8988T (cell line): ENCODE measurements around the gene EOMES.
"Not testable (repeated sequence)": the region's sequence is repeated elsewhere in the genome, so short reads cannot be mapped to it uniquely, and the experiment has no call there.

ENCODE experiments used
- DNase-seq: peaks from one replicate; pipeline ENCODE4 v3.0.0; 2011

The EOMES gene

DNA sequence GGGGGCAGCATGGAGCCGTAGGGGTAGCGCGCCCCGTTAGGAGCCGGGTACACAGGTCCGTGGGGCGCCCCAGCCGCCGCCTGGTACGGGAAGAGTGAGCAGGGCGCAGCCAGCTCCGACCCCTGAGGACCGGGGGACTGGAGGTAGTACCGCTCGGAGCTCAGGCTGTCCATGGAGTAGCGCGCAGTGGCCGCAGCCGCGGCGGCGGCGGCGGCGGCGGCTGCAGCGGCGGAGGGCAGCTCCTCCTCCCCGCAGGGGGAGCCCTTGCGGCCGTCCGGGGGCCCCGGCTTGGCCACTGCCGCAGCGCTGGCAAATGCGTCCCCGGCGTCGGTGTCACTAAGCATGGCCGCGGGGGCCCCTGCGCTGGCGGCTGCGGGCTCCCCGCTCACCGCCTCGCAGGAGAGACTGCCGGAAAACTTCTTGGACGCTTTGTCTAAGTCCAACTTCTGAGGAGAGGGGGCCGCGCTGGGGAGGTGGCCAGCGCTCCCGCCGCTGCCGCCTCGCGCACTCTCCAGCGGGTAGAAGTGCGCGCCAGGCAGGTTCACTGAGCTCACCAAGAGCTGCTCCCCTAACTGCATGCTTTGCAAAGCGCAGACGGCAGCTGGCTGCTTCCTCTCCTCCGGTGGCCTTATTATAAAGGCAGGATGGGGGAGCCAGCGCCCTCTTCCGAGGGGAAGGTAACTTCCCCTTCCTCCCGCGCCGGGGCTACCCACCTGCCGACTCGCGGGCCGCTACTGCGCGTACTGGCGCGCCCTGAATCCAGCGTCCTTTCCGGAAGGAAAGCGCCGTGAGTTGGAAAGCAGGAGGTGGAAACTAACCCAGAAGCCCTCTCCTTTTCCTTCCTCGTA lies at the start of gene EOMES:
EOMES (minus strand) TSS at position 607 of the 848 bp plus-strand sequence; CDS start at position 578, 29 bp downstream.
- DNase-seq: peak; percentile 92

DNA sequence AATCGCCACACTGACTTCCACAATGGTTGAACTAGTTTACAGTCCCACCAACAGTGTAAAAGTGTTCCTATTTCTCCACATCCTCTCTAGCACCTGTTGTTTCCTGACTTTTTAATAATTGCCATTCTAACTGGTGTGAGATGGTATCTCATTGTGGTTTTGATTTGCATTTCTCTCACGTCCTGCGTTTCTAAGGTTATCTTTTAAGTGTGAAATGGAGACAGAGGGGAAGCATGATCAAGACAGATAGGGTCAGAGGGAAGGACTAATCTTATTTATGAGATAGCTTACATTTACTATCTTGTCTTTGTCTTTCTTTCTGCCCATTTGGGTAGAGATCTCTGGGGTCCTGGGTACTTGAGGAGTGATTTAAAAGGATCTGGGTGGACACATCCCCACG lies 48.3 kb upstream of the EOMES start:
- DNase-seq: not testable (repeated sequence)

DNA sequence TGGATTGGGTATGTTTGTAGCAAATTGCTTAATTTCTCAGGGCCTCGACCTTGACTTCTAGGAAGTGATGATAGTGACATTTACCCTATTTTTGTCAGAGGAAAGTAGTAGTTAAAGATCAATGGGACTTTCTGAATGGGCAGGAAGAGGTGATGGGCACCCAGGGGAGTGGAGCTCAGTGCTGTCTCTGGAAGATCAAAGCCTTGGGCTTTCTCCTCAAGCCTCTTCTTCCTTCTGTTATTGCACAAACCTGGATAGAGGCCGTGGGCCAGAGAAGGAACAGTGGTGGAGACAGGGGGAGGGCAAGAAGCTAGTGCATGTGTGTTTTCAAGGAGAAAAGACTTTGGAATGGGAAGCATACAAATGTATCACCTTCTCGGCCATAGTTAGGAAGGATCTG lies 44.9 kb upstream of the EOMES start:
- no peak for DNase-seq

DNA sequence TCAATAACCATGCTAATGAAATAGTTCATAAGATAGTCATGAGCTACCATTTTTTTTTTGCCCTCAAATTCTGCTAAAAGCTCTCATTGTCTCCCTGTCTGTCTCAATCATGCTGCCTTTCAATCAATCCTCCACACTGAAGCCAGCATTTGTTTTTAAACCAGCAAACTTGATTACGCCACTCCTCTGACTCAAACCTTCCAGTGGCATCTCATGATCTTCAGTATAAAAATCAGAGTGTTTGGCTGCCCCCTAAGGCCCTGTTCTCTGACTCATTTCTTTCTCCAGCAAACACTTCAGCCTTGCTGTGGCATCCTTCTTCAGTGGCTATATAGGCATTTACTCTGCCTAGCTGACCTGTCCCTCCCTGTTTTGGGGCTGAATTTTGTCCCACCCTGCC lies 36.0 kb upstream of the EOMES start:
- DNase-seq: peak; percentile 16

DNA sequence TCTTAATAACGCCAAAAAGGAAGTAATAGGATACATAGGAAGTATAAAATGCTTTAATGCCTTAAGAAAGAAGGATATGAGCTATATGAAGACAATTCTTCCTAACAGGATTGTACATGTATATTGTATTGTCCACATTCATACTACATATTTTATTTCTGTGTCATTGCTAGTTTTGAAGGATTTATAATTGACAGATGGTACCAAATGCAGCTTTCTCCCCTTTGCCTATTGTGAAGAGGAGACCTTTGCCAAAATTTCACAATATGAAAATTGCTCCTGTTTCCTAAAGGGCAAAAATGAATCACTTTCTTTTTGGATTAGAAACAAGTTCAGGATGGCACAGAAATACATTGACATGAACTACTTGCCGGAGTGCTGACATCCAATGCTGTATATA lies 34.8 kb upstream of the EOMES start:
- DNase-seq: no peak

DNA sequence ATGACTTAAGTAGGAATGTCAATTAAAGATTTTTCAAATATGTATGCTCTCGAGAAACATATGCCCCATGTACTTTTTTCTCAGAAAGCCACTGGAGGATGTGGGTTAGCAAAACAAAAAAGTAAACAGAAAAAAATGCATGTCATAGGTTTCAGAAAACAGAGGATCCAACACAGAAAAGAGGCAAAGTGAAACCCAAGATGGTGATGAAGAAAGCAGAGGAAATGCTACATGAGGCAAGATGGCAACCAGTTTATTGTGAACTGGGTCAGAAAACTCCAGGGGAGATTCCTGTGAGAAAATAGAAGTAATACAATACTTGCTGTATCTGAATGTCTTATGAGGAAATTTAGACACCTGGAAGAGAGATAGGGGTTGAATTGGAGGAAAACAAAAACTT lies 30.8 kb upstream of the EOMES start:
- no peak for DNase-seq

DNA sequence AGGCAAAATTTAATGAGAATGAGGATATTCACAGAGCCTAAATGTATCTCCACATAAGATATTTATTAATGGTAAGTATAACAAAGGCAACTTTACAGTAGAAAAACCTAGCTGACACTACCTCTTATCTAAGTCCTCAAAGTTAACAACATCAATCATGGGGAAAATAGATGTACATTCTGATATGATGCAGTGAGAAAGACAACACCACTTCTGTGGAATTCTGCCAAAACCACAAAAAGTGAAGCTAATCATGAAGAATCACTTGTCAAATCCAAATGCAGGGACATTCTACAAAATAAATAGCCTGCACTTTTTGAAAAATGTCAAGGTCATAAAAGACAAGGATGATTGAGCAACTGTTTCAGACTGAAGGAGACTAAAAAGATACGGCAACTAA lies 27.5 kb upstream of the EOMES start:
- no peak for DNase-seq

DNA sequence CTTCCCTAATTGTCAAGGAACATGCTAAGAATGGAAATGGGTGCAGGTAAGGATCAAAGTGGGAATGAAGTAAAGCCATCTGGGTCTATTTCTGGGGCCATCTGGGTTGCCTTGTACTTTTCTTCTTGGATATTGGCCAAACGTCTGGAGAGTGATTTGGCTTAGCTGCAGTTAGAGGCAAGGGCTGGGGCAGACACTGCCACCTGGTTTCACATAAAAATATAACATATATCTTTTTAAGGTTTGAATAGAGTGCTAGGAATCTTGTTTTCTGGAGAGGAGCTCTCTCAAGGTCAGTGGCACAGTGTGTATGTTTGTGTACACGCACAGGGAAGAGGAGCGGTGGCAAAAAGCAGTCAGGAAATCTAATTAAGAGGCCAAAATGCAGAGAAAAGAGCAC lies 24.7 kb upstream of the EOMES start:
- no peak for DNase-seq

DNA sequence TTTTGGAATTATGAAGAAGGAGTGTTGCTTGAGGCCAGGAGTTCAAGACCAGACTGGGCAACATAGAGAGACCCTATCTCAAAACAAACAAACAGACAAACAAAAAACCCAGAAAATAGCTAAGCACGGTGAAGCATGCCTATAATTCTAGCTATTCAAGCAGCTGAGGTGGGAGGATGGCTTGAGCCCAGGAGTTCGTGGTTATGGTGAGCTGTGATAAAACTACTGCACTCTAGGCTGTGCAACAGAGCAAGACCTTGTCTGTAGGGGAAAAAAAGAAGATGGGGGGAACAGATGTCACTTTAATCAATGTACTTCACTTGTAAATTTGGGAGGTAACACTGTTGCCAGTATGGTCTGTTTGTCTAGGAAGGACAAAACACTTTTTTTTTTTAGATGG lies 18.7 kb upstream of the EOMES start:
- DNase-seq: no peak

DNA sequence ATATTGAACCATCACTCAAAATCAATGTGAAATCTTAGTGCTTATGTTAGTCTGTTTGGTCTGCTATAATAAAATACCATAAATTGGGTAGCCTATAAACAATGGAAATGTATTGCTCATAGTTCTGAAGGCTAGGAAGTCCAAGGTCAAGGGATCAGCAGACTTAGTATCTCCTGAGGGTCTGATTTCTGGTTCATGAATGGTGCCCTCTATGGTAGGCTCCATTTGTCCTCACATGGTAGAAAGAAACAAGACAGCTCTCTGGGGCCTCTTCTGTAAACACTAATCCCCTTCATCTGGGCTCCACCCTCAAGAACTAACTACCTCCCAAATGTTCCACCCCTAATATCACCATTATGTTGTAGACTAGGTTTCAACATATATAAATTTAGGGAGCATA lies 15.0 kb upstream of the EOMES start:
- DNase-seq: no peak

DNA sequence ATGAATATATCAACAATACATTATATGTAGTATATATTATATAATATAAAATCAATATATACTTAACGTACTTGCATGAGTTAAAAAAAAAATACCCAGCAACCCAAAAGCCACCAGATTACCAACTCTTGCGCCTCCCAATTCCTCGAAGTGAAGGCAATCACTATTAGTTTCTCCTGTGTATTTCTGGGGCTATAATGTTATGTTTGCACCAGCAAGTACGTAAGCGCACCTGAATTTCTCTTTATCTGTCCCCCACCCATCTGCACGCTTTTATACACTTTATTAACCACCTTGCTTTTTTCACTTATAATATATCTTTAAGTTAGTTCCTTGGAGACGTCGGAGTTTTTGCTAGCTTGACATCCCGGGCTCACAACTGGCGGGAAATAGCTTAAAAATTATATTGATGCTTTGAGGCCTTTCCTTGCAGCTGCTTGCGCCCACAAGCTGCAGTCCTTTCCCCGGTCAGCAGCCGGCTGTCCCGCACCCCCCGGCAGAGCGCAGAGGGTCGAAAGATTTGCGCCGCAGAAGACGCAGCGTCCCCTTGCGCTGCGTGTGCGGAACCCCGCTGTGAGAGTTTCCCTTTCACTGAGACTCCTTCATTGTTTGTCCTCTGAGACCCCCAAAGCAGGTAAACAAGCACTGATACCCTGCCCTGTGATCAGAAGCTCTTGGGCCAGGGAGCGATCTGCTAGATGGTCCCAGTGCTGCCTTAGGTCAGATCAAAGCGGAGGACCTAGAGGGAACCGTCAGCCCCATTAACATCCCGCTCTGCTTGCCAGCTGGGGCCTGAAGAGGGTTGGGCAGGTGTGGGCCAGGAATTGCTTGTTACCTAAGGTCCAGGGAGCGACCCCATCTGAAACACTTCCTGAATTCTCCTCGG lies 8.9 kb upstream of the EOMES start:
- DNase-seq: no peak

DNA sequence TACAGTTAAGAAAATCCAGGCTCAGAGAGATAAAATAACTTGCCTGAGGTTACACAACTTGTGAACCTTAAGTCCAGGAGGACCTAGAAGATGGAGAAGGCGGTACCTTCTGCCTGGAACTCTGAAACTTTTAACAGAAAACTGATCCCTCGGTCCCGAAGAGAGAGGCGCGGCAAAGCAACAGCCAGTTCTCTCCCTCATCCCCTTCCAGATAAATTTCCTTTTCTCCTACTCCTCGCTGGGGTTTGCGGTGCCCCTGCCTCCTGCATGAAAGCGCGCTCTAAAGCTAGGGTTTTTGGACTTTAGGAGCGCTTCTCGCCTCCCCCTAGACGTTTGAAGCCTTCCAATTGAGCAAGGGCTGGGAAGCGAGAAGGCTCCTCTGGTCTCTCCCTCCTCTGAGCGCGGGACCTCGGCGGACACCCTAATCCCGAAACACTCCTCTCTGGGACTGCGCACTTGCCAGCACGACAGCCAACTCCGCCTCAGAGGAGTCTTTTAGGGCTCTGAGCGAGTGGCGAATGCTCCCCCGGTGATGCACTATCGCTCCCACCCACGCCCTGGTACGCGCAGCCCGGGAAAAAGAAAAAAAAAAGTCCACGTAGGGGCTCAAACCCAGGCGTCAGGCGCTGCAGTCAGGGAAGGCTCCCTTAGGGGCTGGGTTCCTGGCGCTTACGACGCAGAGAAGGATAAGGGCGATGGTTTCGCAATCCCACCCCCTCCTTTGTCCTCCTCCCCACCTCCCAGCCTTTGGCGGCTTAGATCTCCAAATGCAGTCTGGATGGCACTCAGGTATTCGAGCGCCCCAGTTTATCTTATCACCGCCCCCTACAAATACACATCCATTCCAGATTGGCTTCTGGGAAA lies 7.9 kb upstream of the EOMES start:
- no peak for DNase-seq

DNA sequence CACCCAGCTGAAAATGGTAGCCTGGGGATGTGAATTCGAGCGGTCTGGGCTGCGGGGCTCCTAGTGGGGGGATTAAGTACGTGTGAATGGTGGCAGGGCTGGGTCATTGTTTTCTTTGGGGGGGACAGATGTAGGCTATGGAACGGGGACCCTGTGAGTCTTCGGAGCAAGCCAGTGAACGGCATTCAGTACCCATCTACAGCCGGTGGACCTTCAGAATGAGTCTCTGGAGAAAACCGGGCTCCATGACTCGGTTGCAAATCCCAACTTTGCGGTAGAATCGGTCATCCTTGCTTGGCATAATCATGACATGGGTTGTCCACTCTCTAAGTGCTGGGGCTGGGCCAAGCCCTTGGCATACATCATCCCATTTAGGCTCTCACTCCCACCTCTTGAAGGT lies 7.2 kb upstream of the EOMES start:
- DNase-seq: no peak

DNA sequence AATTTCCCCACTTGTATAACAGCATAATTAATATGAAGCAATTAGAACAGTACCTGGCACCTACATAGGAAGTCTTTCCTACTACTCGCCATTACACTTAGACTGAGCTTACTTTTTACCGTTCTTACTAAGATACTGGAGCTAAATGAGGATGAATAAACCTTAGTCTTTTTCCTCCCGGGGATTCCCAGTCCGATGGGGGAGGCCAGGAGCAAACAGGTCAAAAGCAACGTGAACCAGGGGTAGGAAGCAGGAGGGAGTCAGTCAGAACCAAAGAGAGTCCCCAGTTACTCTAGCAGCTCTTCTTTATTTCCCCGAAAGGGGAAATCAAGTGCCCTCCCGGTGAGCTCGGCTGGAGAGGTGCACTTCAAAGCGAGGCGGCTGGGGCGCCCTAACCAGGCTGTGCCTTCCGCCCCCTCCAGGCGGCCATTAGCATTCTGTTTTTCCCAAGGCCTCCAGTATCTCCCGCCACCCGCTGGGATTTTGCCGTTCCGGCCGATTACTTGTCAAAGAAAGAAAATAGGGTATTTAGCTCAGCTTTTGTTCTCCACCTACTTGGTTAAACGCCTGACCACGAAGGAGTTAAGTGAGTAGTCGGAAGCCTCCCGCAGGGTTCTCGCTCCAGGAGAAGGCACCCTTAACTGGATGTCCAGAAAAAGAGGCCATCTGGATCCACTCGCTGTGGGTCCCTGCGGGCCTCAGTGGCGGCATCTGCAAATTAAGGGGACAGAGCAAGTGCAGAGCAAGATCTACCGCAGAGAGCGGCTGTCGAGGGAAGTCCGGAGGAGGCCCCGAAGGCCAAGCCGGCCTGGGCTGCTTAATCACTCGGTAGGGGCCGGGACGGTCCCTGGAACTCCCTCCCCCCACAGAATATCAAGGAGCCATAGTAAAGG lies 6.3 kb upstream of the EOMES start:
- DNase-seq: no peak

DNA sequence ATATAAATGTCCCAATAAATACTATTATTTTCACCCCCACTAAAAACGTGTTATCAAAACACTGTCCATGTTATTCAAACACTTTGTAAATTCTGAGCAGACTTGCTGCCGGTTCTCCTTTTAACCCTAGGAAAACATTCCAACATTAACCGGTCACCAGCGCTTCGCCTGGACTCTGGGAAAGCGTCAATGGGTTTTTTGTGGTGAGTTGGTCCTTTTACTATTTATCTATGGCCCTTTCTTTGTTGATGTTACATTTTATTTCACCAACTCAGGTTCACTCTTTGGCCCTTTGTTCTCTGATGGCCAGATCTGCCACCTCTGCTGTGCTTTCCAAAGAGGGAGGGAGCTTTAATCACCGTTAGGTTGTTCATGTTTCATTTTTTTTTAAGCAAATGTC lies 4.1 kb upstream of the EOMES start:
- no peak for DNase-seq

DNA sequence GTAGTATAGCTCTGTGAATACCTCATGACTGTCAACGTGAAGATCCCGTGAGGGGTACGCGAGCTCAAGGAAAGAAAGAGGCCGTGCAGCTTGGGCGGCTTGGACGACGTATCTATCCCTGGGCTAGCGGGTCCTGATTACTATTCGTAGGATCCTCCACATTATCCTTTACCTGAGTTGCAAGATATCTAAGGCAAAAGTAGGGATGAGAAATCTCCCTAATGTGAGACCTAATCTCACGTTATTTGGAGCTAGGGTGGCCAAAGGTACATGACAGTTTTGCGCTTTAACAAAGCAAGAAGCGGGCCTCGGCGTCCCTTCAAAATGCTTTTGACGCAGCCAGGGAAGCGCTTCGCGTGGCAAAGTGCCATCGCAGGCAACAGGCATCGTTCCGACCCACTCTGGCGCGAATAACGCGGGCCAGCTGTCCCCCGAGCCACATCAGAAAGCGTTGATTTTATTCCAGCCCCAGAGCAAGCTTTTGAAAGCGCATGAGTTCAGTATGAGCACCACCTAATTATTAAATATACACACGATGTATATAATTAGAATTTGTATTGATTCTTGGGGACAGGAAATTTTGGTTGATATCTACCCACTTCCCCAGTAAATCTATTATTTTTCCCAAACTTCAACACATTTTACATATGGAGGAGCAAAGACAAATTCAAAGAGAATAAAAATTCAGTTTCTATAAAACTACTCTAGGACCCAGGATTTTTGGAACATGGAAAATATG lies 2.5 kb upstream of the EOMES start:
- no peak for DNase-seq

DNA sequence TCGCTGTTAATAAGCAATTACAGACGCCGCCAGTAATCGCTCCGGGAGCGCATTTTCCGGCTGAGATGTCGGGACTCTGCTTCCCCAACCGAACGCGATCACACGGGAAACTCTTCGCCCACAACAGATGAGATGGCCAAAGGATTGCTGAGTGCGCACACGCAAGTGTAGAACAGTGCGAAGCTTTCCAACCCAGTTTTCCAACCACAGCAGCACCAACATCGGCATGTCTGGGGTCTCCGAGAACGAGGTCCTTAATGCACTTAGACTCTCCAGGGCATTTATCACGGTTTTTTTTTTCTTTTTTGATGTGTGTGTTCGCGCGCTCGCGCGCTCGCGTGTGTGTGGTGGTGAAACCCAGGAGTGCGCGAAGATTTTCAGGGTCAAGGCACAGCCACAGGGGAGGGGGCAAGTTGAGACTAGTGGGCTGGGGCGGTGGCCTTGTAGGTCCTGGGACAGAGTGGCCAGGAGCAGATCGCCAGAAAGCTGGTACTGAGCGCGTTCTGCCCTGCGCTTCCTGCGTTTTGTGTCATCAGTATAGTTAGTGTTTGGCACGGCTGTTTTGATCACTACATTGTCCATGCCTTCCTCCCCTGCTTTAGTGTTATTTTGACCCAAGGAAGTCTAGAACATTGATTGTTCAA lies 1.8 kb upstream of the EOMES start:
- DNase-seq: no peak

DNA sequence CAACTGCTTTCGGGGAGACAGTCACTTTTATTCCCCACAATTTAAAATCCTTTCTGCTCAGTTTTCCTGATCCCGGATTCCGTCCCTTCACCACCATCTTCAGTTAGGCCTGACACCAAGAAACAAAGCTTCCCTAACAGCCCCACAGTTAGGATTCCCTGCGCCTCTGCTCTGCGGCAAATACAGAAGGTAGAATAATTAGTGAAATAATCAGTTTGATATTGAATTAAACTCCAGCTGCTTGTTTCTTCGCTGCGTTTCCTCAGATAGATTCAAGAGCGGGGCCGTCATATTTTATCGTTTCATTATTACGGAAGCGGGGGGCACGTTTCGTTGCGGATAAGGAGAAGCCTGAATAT lies 1.3 kb upstream of the EOMES start:
- no peak for DNase-seq

DNA sequence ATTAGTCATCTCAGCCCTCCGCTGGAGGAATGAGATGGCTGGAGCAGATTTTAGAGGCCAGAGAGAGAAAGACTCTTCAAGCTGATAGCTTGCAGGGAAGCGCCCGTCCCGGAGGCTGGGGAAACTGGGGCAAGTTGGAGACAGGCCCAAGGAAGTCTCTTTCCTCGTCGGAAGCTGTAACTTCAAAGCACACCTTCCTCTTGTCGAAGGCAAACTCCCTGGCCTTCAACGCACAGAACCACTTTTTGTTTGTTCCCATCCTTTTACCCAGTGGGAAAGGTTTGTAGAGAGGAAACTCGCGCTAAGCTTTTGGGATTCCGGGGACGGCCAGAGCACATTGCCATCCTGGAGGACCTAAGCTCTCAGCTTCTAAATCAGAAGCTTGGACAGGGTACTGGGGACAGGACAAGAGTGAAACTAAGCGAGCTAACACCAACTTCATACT lies 900 bp upstream of the EOMES start:
- DNase-seq: no peak

DNA sequence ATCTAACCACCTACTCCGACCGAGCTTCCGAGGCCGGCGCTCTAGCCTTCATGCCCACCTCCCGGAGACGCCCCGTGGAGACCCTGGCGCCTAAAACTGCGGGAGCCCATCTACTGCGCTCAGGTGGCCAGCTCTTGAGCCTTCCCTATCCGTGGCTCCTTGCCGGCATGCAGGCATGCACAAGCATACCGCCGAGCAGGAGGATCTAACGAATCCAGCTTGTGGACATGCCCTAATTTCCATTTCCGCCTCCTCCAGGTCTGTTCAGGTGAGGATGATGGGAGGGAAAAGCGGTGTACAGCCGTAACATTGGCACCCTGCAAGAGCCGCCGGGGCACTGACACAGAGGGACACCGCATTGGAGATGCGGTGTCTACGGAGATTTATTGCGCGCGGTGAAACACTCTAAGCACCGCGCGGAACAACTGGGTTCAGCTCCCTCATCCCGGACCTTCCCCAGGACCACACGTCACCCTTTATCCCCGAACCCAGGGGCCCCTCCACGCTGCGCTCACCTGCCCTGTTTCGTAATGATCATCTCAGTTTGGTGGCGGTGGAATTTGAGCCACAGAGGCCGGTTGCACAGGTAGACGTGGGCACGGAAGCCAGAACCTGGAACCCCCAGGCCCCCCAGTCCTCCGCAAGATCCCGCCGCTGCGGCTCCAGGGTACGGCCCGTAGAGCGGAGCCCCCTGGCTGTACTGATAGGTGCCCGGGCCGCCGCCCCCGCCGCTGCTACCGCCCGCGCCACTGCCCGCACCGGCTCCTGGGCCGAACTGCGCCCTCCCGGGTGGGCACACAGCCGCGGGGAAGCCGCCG lies 1.0 kb downstream of the EOMES start:
- peak; percentile 90 for DNase-seq
